Upper lobe of left lung (tissue), 6 donors: ENCODE results near the gene PRKRA. TPM values are rescaled to one million over a fixed set of nuclear protein-coding genes. Genes with fewer than 3 reads are reported as not detected.

Source experiments
- ATAC-seq, 2 donors: fragments of 200-7000 bp; cut with Tn5 transposase; one replicate each; pipeline ENCODE4 v1.9.1; 2022; ENCODE audit warnings: mild to moderate bottlenecking in 2 of 2, moderate library complexity in 2 of 2; ENCODE audit not compliant: low FRiP score in 2 of 2
- DNase-seq, 2 donors: peaks; one replicate each; pipeline ENCODE4 v3.0.0-alpha.2; 2019 to 2020
- H3K27ac ChIP-seq, 4 donors: fragments of 200-600 bp; sonication (generic); one replicate each; pipeline ENCODE4 v1.5.1; 2016 to 2019
- H3K27me3 ChIP-seq, 4 donors: fragments of 200-600 bp; sonication (generic); one replicate each; pipeline ENCODE4 v1.5.1; 2017 to 2019
- H3K36me3 ChIP-seq, 4 donors: fragments of 200-600 bp; sonication (generic); one replicate each; pipeline ENCODE4 v1.5.1; 2016 to 2019
- H3K4me1 ChIP-seq, 4 donors: fragments of 200-600 bp; sonication (generic); one replicate each; pipeline ENCODE4 v1.5.1; 2018 to 2019
- H3K4me3 ChIP-seq, 4 donors: fragments of 200-600 bp; sonication (generic); one replicate each; pipeline ENCODE4 v1.5.1; 2017 to 2019; ENCODE audit warnings: mild to moderate bottlenecking in 2 of 4, moderate library complexity in 1 of 4
- H3K9me3 ChIP-seq, 4 donors: fragments of 200-600 bp; sonication (generic); one replicate each; pipeline ENCODE4 v1.5.1; 2018 to 2019
- CTCF ChIP-seq, 6 experiments: fragments of 450-650 bp in 4 of 6; fragments of 200-600 bp in 2 of 6; sonication (generic) in 2 of 6; IDR thresholded peaks; one replicate each; pipeline ENCODE4 v1.5.1; 2016 to 2019; ENCODE audit warnings: antibody characterized with exemption in 6 of 6
- EP300 ChIP-seq, 4 donors: sonication (generic); formaldehyde crosslinking; IDR thresholded peaks; one replicate each; pipeline ENCODE4 v1.5.1; 2017; ENCODE audit warnings: antibody characterized with exemption in 4 of 4, control low read depth in 2 of 4
- POLR2A ChIP-seq, 4 donors: fragments of 450-650 bp; IDR thresholded peaks; one replicate each; pipeline ENCODE4 v1.5.1; 2016 to 2017; ENCODE audit warnings: antibody characterized with exemption in 4 of 4, mild to moderate bottlenecking in 2 of 4
- POLR2AphosphoS5 ChIP-seq, 2 donors: sonication (generic); formaldehyde crosslinking; IDR thresholded peaks; one replicate each; pipeline ENCODE4 v1.5.1; 2017; ENCODE audit warnings: antibody characterized with exemption in 2 of 2
- WGBS, 2 donors: methylation state at CpG; one replicate each; pipeline ENCODE4 v1.1.5; 2017 to 2018; 5-methylcytosine and 5-hydroxymethylcytosine counted together
- total RNA-seq, 6 donors: library from RNA; depleted of rRNA in 4 of 6; stranded (reverse); fragments of >200 nt in 4 of 6; gene quantifications; one replicate each; pipeline versions ENCODE4 v1.1.0 to v1.2.1, GENCODE V29; 2016 to 2021
- donor health status: DM: no; HTN: no; CAD: no; lungs with moderate emphysema.
- donor health status: DM: no; HTN: yes; CAD: no; lungs with severe emphysema.

The PRKRA gene
- total RNA-seq, 6 donors from 2014 or later = 31.4 to 64.0 (median 40.9) TPM

- peaks cover 29 to 58% (median 52%) of the 10 kb centered on the region in 4 donors for H3K4me1 ChIP-seq
- H3K4me3 ChIP-seq = peak within 1 kb of the TSS; percentile 68 to 91 (median 86)
- ATAC-seq = peak; percentile 96
- peak; percentile 97 to 98 for DNase-seq
- TF ChIP-seq CTCF (IDR thresholded peaks at IDR 0.05) (peak in 1 of 6 experiments; percentile 38), EP300 (IDR thresholded peaks at IDR 0.05) (peak in 1 of 4 donors; percentile 16), POLR2A (IDR thresholded peaks at IDR 0.05) (peak in 3 of 4 donors; percentile 87 to 93 (median 88)), POLR2AphosphoS5 (IDR thresholded peaks at IDR 0.05) (peak; percentile 63 to 92)
- H3K9me3 ChIP-seq = no peaks in the 10 kb centered on the region
- H3K27me3 ChIP-seq = no peaks in the 10 kb centered on the region
- H3K27ac ChIP-seq = peak within 1 kb of the TSS; percentile 89 to 97 (median 94)
- WGBS, 2 donors = 0% methylated on average over 17 to 53 of the region's 92 CpGs
- no peaks in the 10 kb centered on the region for H3K36me3 ChIP-seq
These were observed 29.5 kb upstream of the PRKRA start, which contains the start of gene PLEKHA3 for GRCh38 chr2:178480227-178481181. PLEKHA3 (plus strand) TSS chr2:178480457; CDS start chr2:178480870, 413 bp downstream.

- TF ChIP-seq CTCF (IDR thresholded peaks at IDR 0.05) = no peak
- no peak for TF ChIP-seq POLR2A (IDR thresholded peaks at IDR 0.05)
- no peak for TF ChIP-seq EP300 (IDR thresholded peaks at IDR 0.05)
- no peak for TF ChIP-seq POLR2AphosphoS5 (IDR thresholded peaks at IDR 0.05)
- H3K36me3 ChIP-seq = no peaks in the 10 kb centered on the region
- no peaks in the 10 kb centered on the region for H3K9me3 ChIP-seq
- H3K27ac ChIP-seq = peak overlapping the region; percentile 89 to 97 (median 94)
- DNase-seq (no peak), ATAC-seq (no peak)
- H3K4me3 ChIP-seq = peak overlapping the region in 3 of 4 donors; percentile 68 to 91 (median 83)
- no peaks in the 10 kb centered on the region for H3K27me3 ChIP-seq
- WGBS, 2 donors = 26% methylated on average over 19 of the region's 19 CpGs
- peaks cover 29 to 51% (median 47%) of the 10 kb centered on the region in 4 donors for H3K4me1 ChIP-seq
These were observed 28.8 kb upstream of the PRKRA start for GRCh38 chr2:178479758-178480226.

GRCh38 chr2:178479275-178479616 lies 28.3 kb upstream of the PRKRA start:
- 52 to 54% methylated on average over 4 of the region's 4 CpGs for WGBS, 2 donors

More at GRCh38 chr2:178479275-178479616, 28.3 kb upstream of the PRKRA start:
- no peak for ATAC-seq
- peaks cover 29 to 46% (median 42%) of the 10 kb centered on the region in 4 donors for H3K4me1 ChIP-seq
- H3K27ac ChIP-seq = peak overlapping the region; percentile 89 to 97 (median 94)
- H3K27me3 ChIP-seq = no peaks in the 10 kb centered on the region
- DNase-seq = no peak
- H3K9me3 ChIP-seq = no peaks in the 10 kb centered on the region
- no peak for TF ChIP-seq POLR2AphosphoS5 (IDR thresholded peaks at IDR 0.05)
- TF ChIP-seq POLR2A (IDR thresholded peaks at IDR 0.05) = no peak
- no peak for TF ChIP-seq CTCF (IDR thresholded peaks at IDR 0.05)
- no peak for TF ChIP-seq EP300 (IDR thresholded peaks at IDR 0.05)
- H3K4me3 ChIP-seq = peak overlapping the region in 3 of 4 donors; percentile 58 to 83 (median 67)
- H3K36me3 ChIP-seq = no peaks in the 10 kb centered on the region
